Vagina (tissue), 2 donors: ENCODE results near the gene GALNT2. TPM values are rescaled to one million over a fixed set of nuclear protein-coding genes. Genes with fewer than 3 reads are reported as not detected.
A peak's percentile ranks its signal among the peaks of the same experiment; 100 is the strongest.

Experiments used
- DNase-seq, 2 donors: peaks; one replicate each; pipeline ENCODE4 v3.0.0-alpha.2; 2017; ENCODE audit errors: extremely low spot score in 2 of 2
- H3K27ac ChIP-seq: fragments of 200-600 bp; sonication (generic); one replicate; pipeline ENCODE4 v1.5.1; 2019
- H3K27me3 ChIP-seq: fragments of 200-600 bp; sonication (generic); one replicate; pipeline ENCODE4 v1.5.1; 2019
- H3K36me3 ChIP-seq, 2 donors: fragments of 200-600 bp; sonication (generic); one replicate each; pipeline ENCODE4 v1.5.1; 2017 to 2019
- H3K4me1 ChIP-seq: fragments of 200-600 bp; sonication (generic); one replicate; pipeline ENCODE4 v1.5.1; 2019
- H3K4me3 ChIP-seq, 2 donors: fragments of 200-600 bp; sonication (generic); 1 replicate in 1 of 2; 2 replicates in 1 of 2; pipeline ENCODE4 v1.5.1; 2016 to 2019
- H3K9me3 ChIP-seq: fragments of 200-600 bp; sonication (generic); one replicate; pipeline ENCODE4 v1.5.1; 2019
- CTCF ChIP-seq, 3 experiments: fragments of 450-650 bp in 2 of 3; fragments of 200-600 bp in 1 of 3; sonication (generic) in 1 of 3; IDR thresholded peaks; one replicate each; pipeline ENCODE4 v1.5.1; 2017 to 2019; ENCODE audit warnings: antibody characterized with exemption in 3 of 3, mild to moderate bottlenecking in 2 of 3, moderate library complexity in 2 of 3
- POLR2A ChIP-seq, 2 donors: fragments of 450-650 bp; IDR thresholded peaks; one replicate each; pipeline ENCODE4 v1.6.1; 2017; ENCODE audit warnings: antibody characterized with exemption in 2 of 2, mild to moderate bottlenecking in 2 of 2, moderate library complexity in 2 of 2
- POLR2AphosphoS5 ChIP-seq, 2 donors: sonication (generic); formaldehyde crosslinking; IDR thresholded peaks; one replicate each; pipeline ENCODE4 v1.9.0; 2017; ENCODE audit warnings: antibody characterized with exemption in 2 of 2, mild to moderate bottlenecking in 2 of 2, low read depth in 1 of 2; ENCODE audit not compliant: insufficient read depth in 1 of 2
- intact Hi-C: fragments of 100-400 bp; cut with DNase I; formaldehyde crosslinking; loops from one replicate; pipeline ENCODE4 v1.15.1; 2023
- total RNA-seq: library from RNA; depleted of rRNA; stranded (reverse); fragments of >200 nt; gene quantifications from one replicate; pipeline ENCODE4 v1.2.3, GENCODE V29; 2016

Gene GALNT2
- total RNA-seq, 1 donor from 2014 or later, result 51.6 TPM

- intact Hi-C loops, result no loop called here
- no peaks in the 10 kb centered on the region for H3K4me1 ChIP-seq
These were observed 251.1 kb downstream of the GALNT2 start for GRCh38 chr1:230317823-230318819.

GRCh38 chr1:230319014-230319747, 252.1 kb downstream of the GALNT2 start:
- Histone ChIP-seq H3K36me3 (no peaks in the 10 kb centered on the region), H3K27me3 (no peaks in the 10 kb centered on the region), H3K9me3 (no peaks in the 10 kb centered on the region), H3K27ac (no peak overlapping the region), H3K4me1 (no peaks in the 10 kb centered on the region), H3K4me3 (no peak overlapping the region)
- TF ChIP-seq POLR2AphosphoS5 (IDR thresholded peaks at IDR 0.05; ENCODE audit: insufficient read depth in 1 of 2, low read depth in 1 of 2) (no peak), POLR2A (IDR thresholded peaks at IDR 0.05) (no peak), CTCF (IDR thresholded peaks at IDR 0.05) (no peak)
- intact Hi-C loops, result no loop called here
- no peak for DNase-seq

More at GRCh38 chr1:230317823-230318819, 251.1 kb downstream of the GALNT2 start:
- Histone ChIP-seq H3K36me3 (no peaks in the 10 kb centered on the region), H3K4me3 (no peak overlapping the region), H3K27ac (no peak overlapping the region), H3K27me3 (no peaks in the 10 kb centered on the region), H3K9me3 (no peaks in the 10 kb centered on the region)
- TF ChIP-seq POLR2A (IDR thresholded peaks at IDR 0.05), result no peak
- TF ChIP-seq POLR2AphosphoS5 (IDR thresholded peaks at IDR 0.05; ENCODE audit: insufficient read depth in 1 of 2, low read depth in 1 of 2), result no peak
- TF ChIP-seq CTCF (IDR thresholded peaks at IDR 0.05), result no peak
- DNase-seq, result no peak

GRCh38 chr1:230320804-230321203, 253.8 kb downstream of the GALNT2 start:
- H3K9me3 ChIP-seq, result no peaks in the 10 kb centered on the region
- H3K4me1 ChIP-seq, result no peaks in the 10 kb centered on the region
- H3K27me3 ChIP-seq, result no peaks in the 10 kb centered on the region
- no peaks in the 10 kb centered on the region for H3K36me3 ChIP-seq
- H3K4me3 ChIP-seq, result no peak overlapping the region
- TF ChIP-seq POLR2A (IDR thresholded peaks at IDR 0.05), result no peak
- TF ChIP-seq POLR2AphosphoS5 (IDR thresholded peaks at IDR 0.05; ENCODE audit: insufficient read depth in 1 of 2, low read depth in 1 of 2), result no peak
- TF ChIP-seq CTCF (IDR thresholded peaks at IDR 0.05), result no peak
- no peak for DNase-seq
- H3K27ac ChIP-seq, result no peak overlapping the region
- intact Hi-C loops, result no loop called here

- Histone ChIP-seq H3K36me3 (no peaks in the 10 kb centered on the region), H3K4me3 (no peak overlapping the region), H3K9me3 (no peaks in the 10 kb centered on the region), H3K27me3 (no peaks in the 10 kb centered on the region), H3K4me1 (no peaks in the 10 kb centered on the region), H3K27ac (peak overlapping the region; percentile 39)
- no peak for TF ChIP-seq POLR2AphosphoS5 (IDR thresholded peaks at IDR 0.05; ENCODE audit: insufficient read depth in 1 of 2, low read depth in 1 of 2)
- TF ChIP-seq POLR2A (IDR thresholded peaks at IDR 0.05), result no peak
- no peak for TF ChIP-seq CTCF (IDR thresholded peaks at IDR 0.05)
- DNase-seq, result no peak
- intact Hi-C loops, result no loop called here
These were observed 254.3 kb downstream of the GALNT2 start for GRCh38 chr1:230321341-230321740.
